Spleen (tissue), 11 donors: ENCODE measurements around the gene PDZK1IP1. TPM values are rescaled to one million over a fixed set of nuclear protein-coding genes. Genes with fewer than 3 reads are reported as not detected.

ENCODE experiments used
- DNase-seq: peaks from one replicate; pipeline ENCODE4 v3.0.0-alpha.2; 2020
- H3K27ac ChIP-seq, 8 donors: fragments of 200-600 bp; sonication (generic) in 7 of 8; 1 replicate in 4 of 8; 2 replicates in 4 of 8; pipeline versions ENCODE4 v1.5.0 to v1.8.0; 2016 to 2021; ENCODE audit warnings: inconsistent platforms in 4 of 8, mild to moderate bottlenecking in 4 of 8, moderate library complexity in 1 of 8
- H3K27me3 ChIP-seq, 7 donors: fragments of 200-600 bp; sonication (generic) in 6 of 7; replicated peaks in 1 of 7; 1 replicate in 4 of 7; 2 replicates in 3 of 7; pipeline versions ENCODE4 v1.5.0 to v1.8.0; 2016 to 2021; ENCODE audit warnings: inconsistent platforms in 3 of 7, mild to moderate bottlenecking in 1 of 7
- H3K36me3 ChIP-seq, 6 donors: fragments of 200-600 bp; sonication (generic) in 5 of 6; 1 replicate in 4 of 6; 2 replicates in 2 of 6; pipeline versions ENCODE4 v1.5.0 to v1.8.0; 2016 to 2021; ENCODE audit warnings: inconsistent platforms in 2 of 6
- H3K4me1 ChIP-seq, 6 donors: fragments of 200-600 bp; sonication (generic) in 5 of 6; 1 replicate in 3 of 6; 2 replicates in 3 of 6; pipeline versions ENCODE4 v1.5.0 to v1.8.0; 2016 to 2021; ENCODE audit warnings: inconsistent platforms in 3 of 6
- H3K4me3 ChIP-seq, 8 donors: fragments of 200-600 bp; sonication (generic) in 7 of 8; 1 replicate in 4 of 8; 2 replicates in 4 of 8; pipeline versions ENCODE4 v1.5.0 to v1.8.0; 2016 to 2021; ENCODE audit warnings: inconsistent platforms in 4 of 8, mild to moderate bottlenecking in 4 of 8, moderate library complexity in 2 of 8
- H3K9me3 ChIP-seq, 8 donors: fragments of 200-600 bp; sonication (generic) in 7 of 8; 1 replicate in 4 of 8; 2 replicates in 4 of 8; pipeline versions ENCODE4 v1.5.0 to v1.8.0; 2016 to 2021; ENCODE audit warnings: inconsistent platforms in 4 of 8
- CTCF ChIP-seq, 11 experiments: fragments of 200-600 bp in 7 of 11; fragments of 450-650 bp in 4 of 11; sonication (generic) in 4 of 11; IDR thresholded peaks in 8 of 11; conservative IDR thresholded peaks in 3 of 11; 1 replicate in 7 of 11; 2 replicates in 4 of 11; pipeline versions ENCODE4 v1.4.0 to v1.8.0; 2016 to 2021; ENCODE audit warnings: antibody characterized with exemption in 11 of 11, inconsistent platforms in 4 of 11, mild to moderate bottlenecking in 1 of 11
- POLR2A ChIP-seq, 3 donors: fragments of 450-650 bp; IDR thresholded peaks; one replicate each; pipeline ENCODE4 v1.5.1; 2017; ENCODE audit warnings: antibody characterized with exemption in 3 of 3, mild to moderate bottlenecking in 1 of 3
- POLR2AphosphoS5 ChIP-seq, 3 donors: sonication (generic); formaldehyde crosslinking; IDR thresholded peaks; one replicate each; pipeline ENCODE4 v1.5.1; 2017; ENCODE audit warnings: antibody characterized with exemption in 3 of 3
- WGBS, 5 donors: extraction: QIAGEN DNeasy Blood & Tissue Kit in 3 of 5; methylation state at CpG; one replicate each; pipeline versions ENCODE4 v1.1.5 to v1.1.7; 2013 to 2018; 5-methylcytosine and 5-hydroxymethylcytosine counted together
- intact Hi-C: fragments of 100-400 bp; cut with DNase I; formaldehyde crosslinking; loops from one replicate; pipeline ENCODE4 v1.15.0; 2023; ENCODE audit warnings: low total_unique reads
- polyA plus RNA-seq, 3 donors: library from polyadenylated mRNA; stranded (reverse); fragments of 200-250 nt; gene quantifications; one replicate each; pipeline ENCODE4 v1.2.1, GENCODE V29; 2013
- total RNA-seq, 7 donors: library from RNA; depleted of rRNA in 3 of 7; stranded (reverse); fragments of >200 nt in 3 of 7; fragmentation: NEBNext Ultra II Directional in 4 of 7; extraction: Animal tissue kit (Norgen Biotek cat#: 25700) in 4 of 7; gene quantifications; one replicate each; pipeline versions ENCODE4 v1.1.0 to v1.2.1, GENCODE V29; 2016 to 2021
- donor health status: healthy with polysubstance abuse.
- donor health status: DM: no; HTN: no; CAD: no; lungs with moderate emphysema.
- donor health status: DM: no; HTN: no; CAD: no.
- donor health status: Bipolar disorder and iron deficiency.
- donor health status: healthy.
- donor health status: DM: no; HTN: no; CAD: no.
- donor health status: DM: yes; HTN: yes; CAD: no.

PDZK1IP1 gene
- total and polyA plus RNA-seq, 10 donors, result 0.22 to 11.0 (median 3.6) TPM

GRCh38 chr1:47223174-47223920 is 33.5 kb upstream of the PDZK1IP1 start:
- peaks cover 0 to 16% (median 0%) of the 10 kb centered on the region in 6 donors for H3K36me3 ChIP-seq
- H3K4me3 ChIP-seq, result no peak overlapping the region
- TF ChIP-seq POLR2AphosphoS5 (IDR thresholded peaks at IDR 0.05) (no peak), CTCF (IDR thresholded peaks at IDR 0.05 in 8 of 11, conservative IDR thresholded peaks at IDR 0.05 in 3 of 11) (no peak), POLR2A (IDR thresholded peaks at IDR 0.05) (no peak)
- no peak for DNase-seq
- no peaks in the 10 kb centered on the region for H3K9me3 ChIP-seq
- 75 to 90% (median 83%) methylated on average over 10 of the region's 10 CpGs for WGBS, 5 donors
- intact Hi-C loops, result no loop called here
- peaks cover 3 to 39% (median 27%) of the 10 kb centered on the region in 6 donors for H3K4me1 ChIP-seq
- no peak overlapping the region for H3K27ac ChIP-seq
- H3K27me3 ChIP-seq, result peaks cover 3 to 70% (median 48%) of the 10 kb centered on the region in 7 donors

GRCh38 chr1:47222476-47222875 is 32.6 kb upstream of the PDZK1IP1 start:
- no peak for DNase-seq
- peaks cover 3 to 61% (median 41%) of the 10 kb centered on the region in 7 donors for H3K27me3 ChIP-seq
- H3K27ac ChIP-seq, result no peak overlapping the region

GRCh38 chr1:47219590-47220220 is 29.9 kb upstream of the PDZK1IP1 start:
- DNase-seq, result peak; percentile 66
- no peak overlapping the region for H3K27ac ChIP-seq
- H3K9me3 ChIP-seq, result no peaks in the 10 kb centered on the region
- WGBS, 5 donors, result 88 to 94% (median 91%) methylated on average over 27 to 29 of the region's 29 CpGs
- peaks cover 1 to 34% (median 17%) of the 10 kb centered on the region in 7 donors for H3K27me3 ChIP-seq
- H3K36me3 ChIP-seq, result peaks cover 0 to 16% (median 0%) of the 10 kb centered on the region in 6 donors
- intact Hi-C loops, result no loop called here
- no peak overlapping the region for H3K4me3 ChIP-seq
- TF ChIP-seq CTCF (IDR thresholded peaks at IDR 0.05 in 8 of 11, conservative IDR thresholded peaks at IDR 0.05 in 3 of 11) (no peak), POLR2AphosphoS5 (IDR thresholded peaks at IDR 0.05) (peak in 1 of 3 donors; percentile 12)
- peaks cover 0 to 4% (median 1%) of the 10 kb centered on the region in 6 donors for H3K4me1 ChIP-seq

More at GRCh38 chr1:47222476-47222875, 32.6 kb upstream of the PDZK1IP1 start:
- Histone ChIP-seq H3K36me3 (peaks cover 0 to 16% (median 0%) of the 10 kb centered on the region in 6 donors), H3K4me1 (peaks cover 3 to 32% (median 22%) of the 10 kb centered on the region in 6 donors), H3K4me3 (no peak overlapping the region), H3K9me3 (no peaks in the 10 kb centered on the region)
- no peak for TF ChIP-seq POLR2AphosphoS5 (IDR thresholded peaks at IDR 0.05)
- TF ChIP-seq POLR2A (IDR thresholded peaks at IDR 0.05), result no peak
- TF ChIP-seq CTCF (IDR thresholded peaks at IDR 0.05 in 8 of 11, conservative IDR thresholded peaks at IDR 0.05 in 3 of 11), result no peak
- 83 to 96% (median 88%) methylated on average over 3 of the region's 3 CpGs for WGBS, 5 donors
- intact Hi-C loops, result no loop called here

DNA sequence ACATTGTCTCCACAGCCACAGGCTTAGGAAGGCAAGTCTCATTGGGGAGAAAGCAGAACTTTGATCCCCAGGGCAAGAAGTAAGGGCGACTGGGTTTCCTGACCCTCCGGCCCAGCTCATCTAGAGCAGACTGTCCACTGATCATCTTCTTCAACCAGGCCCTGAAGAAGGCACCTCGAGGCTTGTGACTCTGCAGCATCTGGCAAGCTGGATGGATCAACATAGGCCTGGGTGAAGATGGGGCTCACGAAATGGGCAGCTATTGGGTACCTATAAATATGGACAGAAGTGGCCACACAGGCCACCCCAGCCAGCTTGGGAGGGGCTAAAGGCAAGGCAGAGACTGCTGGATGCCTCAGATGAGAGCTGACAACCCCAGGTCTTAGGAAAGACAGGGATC is 29.2 kb upstream of the PDZK1IP1 start:
- DNase-seq, result peak; percentile 57
- Histone ChIP-seq H3K27me3 (peaks cover 0 to 27% (median 14%) of the 10 kb centered on the region in 7 donors), H3K36me3 (peaks cover 0 to 16% (median 0%) of the 10 kb centered on the region in 6 donors), H3K4me1 (no peaks in the 10 kb centered on the region), H3K27ac (no peak overlapping the region), H3K4me3 (no peak overlapping the region), H3K9me3 (no peaks in the 10 kb centered on the region)
- WGBS, 5 donors, result 82 to 90% (median 87%) methylated on average over 4 of the region's 4 CpGs
- TF ChIP-seq CTCF (IDR thresholded peaks at IDR 0.05 in 8 of 11, conservative IDR thresholded peaks at IDR 0.05 in 3 of 11), result no peak
- no peak for TF ChIP-seq POLR2AphosphoS5 (IDR thresholded peaks at IDR 0.05)
- TF ChIP-seq POLR2A (IDR thresholded peaks at IDR 0.05), result no peak
- intact Hi-C loops, result no loop called here
